Stimulated activated memory B cell treated with anti-CD40 and anti-IgM and Interleukin-4, amounts not matched to agents 10 μg/mL and 1 μg/mL and 100 μg/mL, for 72 hours (primary cell): ENCODE measurements around the gene GANC.
"Not testable (repeated sequence)": the region's sequence is repeated elsewhere in the genome, so short reads cannot be mapped to it uniquely, and the experiment has no call there.

Source experiments
- ATAC-seq: fragments of 150-1000 bp; cut with Tn5 transposase; 2 replicates; pipeline ENCODE4 v1.10.0; 2021
- H3K27ac Mint-ChIP-seq: one replicate; pipeline ENCODE4 v1.8.0; 2022; ENCODE audit warnings: mild to moderate bottlenecking, mixed read lengths
- H3K27me3 Mint-ChIP-seq: one replicate; pipeline ENCODE4 v1.8.0; 2022; ENCODE audit warnings: mixed read lengths
- H3K36me3 Mint-ChIP-seq: one replicate; pipeline ENCODE4 v1.8.0; 2022; ENCODE audit warnings: mixed read lengths
- H3K4me1 Mint-ChIP-seq: one replicate; pipeline ENCODE4 v1.8.0; 2022; ENCODE audit warnings: mixed read lengths
- H3K4me3 Mint-ChIP-seq: one replicate; pipeline ENCODE4 v1.8.0; 2022; ENCODE audit warnings: mild to moderate bottlenecking, moderate library complexity, mixed read lengths
- H3K9me3 Mint-ChIP-seq: one replicate; pipeline ENCODE4 v1.8.0; 2022; ENCODE audit warnings: mixed read lengths

Gene GANC

DNA sequence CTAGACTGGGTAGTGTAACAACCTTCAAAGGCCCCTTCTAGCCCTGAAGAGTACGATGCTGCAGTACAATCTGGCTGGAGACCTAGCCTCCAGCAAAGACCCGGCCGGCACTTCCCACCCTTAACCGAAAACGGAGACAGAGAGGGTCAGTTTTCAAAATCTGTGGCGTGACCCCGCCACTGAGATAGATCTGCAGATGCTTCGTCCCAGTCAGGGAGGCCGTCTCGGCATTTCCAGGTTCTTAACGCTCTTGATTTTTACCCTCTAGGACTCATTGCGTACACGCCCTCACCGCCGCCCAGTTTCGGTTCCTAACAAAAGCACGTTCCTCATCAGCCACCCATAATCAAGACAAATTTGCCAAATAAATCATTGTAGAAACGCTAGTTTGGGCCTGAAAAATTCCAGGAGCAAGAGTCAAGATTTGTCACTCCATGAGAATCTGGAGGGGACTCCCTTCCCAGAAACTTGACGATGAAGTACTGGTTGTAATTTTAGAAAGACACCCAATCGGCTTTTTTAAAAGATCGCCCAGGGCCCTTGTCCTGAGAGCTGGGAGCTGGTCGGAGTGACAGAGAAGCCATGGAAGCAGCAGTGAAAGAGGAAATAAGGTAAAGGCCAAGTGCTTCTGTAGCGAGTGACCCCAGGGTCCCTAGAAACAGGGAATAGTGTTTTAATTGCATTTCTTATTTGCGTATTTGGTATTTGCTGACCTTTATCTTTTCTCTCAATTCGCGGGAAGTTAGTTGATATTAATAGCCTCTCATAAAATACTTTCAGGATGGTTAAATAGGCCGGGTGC is 1.1 kb downstream of the GANC start:
- H3K4me3 Mint-ChIP-seq = peak overlapping the region; percentile 96
- ATAC-seq = peak; percentile 80
- no peaks in the 10 kb centered on the region for H3K9me3 Mint-ChIP-seq
- H3K27ac Mint-ChIP-seq = peak overlapping the region; percentile 98
- H3K27me3 Mint-ChIP-seq = no peaks in the 10 kb centered on the region
- H3K4me1 Mint-ChIP-seq = peaks cover 55% of the 10 kb centered on the region
- peaks cover 22% of the 10 kb centered on the region for H3K36me3 Mint-ChIP-seq

DNA sequence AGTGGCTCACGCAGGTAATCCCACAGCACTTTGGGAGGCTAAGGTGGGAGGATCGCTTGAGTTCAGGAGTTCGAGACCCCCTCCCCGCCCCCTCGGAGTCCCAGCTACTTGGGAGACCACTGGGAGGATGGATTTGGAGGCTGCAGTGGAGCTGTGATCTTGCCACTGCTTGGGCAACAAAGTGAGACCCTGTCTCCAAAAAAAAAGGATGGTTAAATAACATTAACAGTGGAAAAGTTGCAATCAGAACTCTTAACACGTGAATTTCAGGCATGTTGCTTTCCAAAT is 1.6 kb downstream of the GANC start:
- Mint-ChIP-seq H3K4me3 (peak overlapping the region; percentile 96), H3K27ac (peak overlapping the region; percentile 98), H3K36me3 (peaks cover 25% of the 10 kb centered on the region), H3K4me1 (peaks cover 51% of the 10 kb centered on the region), H3K9me3 (no peaks in the 10 kb centered on the region), H3K27me3 (no peaks in the 10 kb centered on the region)
- no peak for ATAC-seq

GRCh38 chr15:42275780-42276391 is 2.9 kb downstream of the GANC start:
- no peak for ATAC-seq
- Mint-ChIP-seq H3K4me1 (peaks cover 44% of the 10 kb centered on the region), H3K9me3 (no peaks in the 10 kb centered on the region), H3K4me3 (peak overlapping the region; percentile 96), H3K27ac (peak overlapping the region; percentile 98), H3K36me3 (peaks cover 31% of the 10 kb centered on the region), H3K27me3 (no peaks in the 10 kb centered on the region)

DNA sequence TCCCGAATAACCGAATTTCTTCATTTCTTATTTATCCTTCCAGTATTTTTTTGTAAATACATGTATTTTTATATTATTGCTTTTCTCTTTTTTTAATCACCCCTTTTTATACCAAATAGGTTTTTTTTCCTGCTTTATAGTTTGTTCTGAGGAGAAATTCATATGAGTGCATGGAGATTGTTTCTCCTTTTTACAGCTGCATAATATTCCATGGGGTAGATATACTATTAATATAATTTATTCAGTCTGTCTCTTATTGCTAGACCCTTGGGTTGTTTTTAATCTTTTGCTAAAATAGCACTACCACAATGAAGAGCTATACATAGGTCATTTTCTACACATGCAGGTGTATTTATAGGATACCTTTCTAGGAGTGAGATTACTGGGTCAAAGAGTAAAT is 3.8 kb downstream of the GANC start:
- no peak overlapping the region for H3K27ac Mint-ChIP-seq
- no peak for ATAC-seq
- H3K27me3 Mint-ChIP-seq = no peaks in the 10 kb centered on the region
- H3K4me1 Mint-ChIP-seq = peaks cover 38% of the 10 kb centered on the region
- peaks cover 31% of the 10 kb centered on the region for H3K36me3 Mint-ChIP-seq
- H3K9me3 Mint-ChIP-seq = no peaks in the 10 kb centered on the region
- H3K4me3 Mint-ChIP-seq = no peak overlapping the region

DNA sequence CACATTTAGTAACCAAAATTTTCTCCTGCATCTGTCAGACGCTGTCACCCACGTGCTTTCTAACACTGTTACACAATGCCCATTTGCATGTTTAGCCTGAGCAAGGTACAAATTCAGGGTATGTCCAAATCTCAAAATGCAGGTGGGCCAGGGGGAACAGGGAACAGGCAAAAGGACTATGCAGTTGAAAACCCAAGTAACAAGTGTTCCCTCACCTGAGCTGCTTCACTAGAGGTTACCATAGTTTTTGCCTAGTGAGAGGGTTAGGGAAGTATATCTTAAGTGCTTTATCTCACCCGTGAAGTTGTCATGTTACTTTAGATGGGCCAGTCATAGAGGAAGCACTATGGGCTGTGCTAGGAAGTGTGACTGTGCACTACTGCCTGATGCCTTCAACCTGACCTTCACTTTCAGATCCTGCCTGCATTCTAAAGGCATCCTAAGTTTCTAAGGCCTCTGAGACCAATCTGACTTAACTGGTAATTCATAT is 6.3 kb downstream of the GANC start:
- Mint-ChIP-seq H3K4me3 (no peak overlapping the region), H3K4me1 (peaks cover 20% of the 10 kb centered on the region), H3K36me3 (peaks cover 44% of the 10 kb centered on the region), H3K27ac (no peak overlapping the region), H3K9me3 (no peaks in the 10 kb centered on the region), H3K27me3 (no peaks in the 10 kb centered on the region)
- no peak for ATAC-seq

DNA sequence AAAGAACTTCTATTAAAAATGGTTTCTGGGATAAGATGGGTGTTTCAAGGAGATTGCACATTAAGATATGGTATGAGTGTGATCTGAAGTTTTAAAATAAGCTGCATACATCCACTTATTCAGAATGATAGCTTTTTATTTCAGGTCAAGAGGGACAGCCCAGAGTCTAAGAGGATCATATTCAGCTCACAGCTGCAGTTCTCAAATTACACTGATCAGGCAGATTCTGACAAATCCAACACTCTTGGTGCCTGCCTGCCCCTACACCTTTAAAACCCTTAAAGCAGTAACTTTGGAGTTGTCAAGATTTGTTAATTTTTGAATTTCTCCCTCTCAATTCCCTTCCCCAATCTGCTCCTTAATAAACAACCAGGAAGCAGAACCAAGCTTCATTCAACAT is 9.3 kb downstream of the GANC start:
- Mint-ChIP-seq H3K36me3 (peaks cover 59% of the 10 kb centered on the region), H3K27me3 (no peaks in the 10 kb centered on the region), H3K4me1 (no peaks in the 10 kb centered on the region), H3K9me3 (no peaks in the 10 kb centered on the region), H3K4me3 (no peak overlapping the region), H3K27ac (no peak overlapping the region)
- no peak for ATAC-seq

DNA sequence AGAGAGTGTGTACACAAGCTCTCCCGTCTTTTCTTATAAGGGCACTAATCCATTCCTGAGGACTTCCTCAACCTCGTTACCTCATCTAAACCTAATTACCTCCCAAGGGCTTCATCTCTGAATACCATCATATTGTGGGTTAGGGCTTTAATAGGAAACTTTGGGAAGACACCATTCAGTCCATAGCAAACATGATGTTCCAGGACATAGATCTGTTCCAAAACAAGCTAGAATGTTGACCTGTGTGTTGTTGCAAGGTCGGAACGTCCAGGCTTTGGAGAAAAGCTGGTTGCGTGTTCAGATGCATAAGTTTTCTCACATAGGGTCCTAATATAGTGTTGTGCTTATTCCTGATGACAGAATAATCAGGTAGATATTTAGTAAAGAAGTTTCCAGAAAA is 9.9 kb downstream of the GANC start:
- no peak for ATAC-seq
- Mint-ChIP-seq H3K4me3 (no peak overlapping the region), H3K27ac (no peak overlapping the region), H3K27me3 (no peaks in the 10 kb centered on the region), H3K36me3 (peaks cover 63% of the 10 kb centered on the region), H3K4me1 (no peaks in the 10 kb centered on the region), H3K9me3 (no peaks in the 10 kb centered on the region)

DNA sequence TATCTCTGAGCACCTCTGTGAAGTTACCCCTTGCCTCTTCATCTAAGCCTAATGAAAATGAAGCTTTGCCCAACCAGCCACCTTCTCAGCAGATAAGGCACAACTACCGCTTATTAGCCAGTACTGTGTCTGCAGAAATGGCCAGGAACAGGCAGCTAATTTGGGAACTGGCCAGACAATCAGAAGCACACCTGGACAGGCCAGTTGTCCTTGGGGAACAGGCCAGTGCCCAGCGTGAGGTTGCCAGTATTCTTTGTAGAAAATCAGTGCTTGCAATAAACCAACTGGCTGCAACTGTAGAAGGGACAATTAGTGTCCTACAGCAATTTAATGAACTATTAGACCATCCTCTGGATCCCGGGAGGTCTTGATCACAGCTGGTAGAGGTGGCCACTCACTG is 10.7 kb downstream of the GANC start:
- Mint-ChIP-seq H3K27ac (no peak overlapping the region), H3K36me3 (peaks cover 64% of the 10 kb centered on the region), H3K9me3 (no peaks in the 10 kb centered on the region), H3K4me3 (no peak overlapping the region), H3K27me3 (no peaks in the 10 kb centered on the region), H3K4me1 (no peaks in the 10 kb centered on the region)
- ATAC-seq = no peak

DNA sequence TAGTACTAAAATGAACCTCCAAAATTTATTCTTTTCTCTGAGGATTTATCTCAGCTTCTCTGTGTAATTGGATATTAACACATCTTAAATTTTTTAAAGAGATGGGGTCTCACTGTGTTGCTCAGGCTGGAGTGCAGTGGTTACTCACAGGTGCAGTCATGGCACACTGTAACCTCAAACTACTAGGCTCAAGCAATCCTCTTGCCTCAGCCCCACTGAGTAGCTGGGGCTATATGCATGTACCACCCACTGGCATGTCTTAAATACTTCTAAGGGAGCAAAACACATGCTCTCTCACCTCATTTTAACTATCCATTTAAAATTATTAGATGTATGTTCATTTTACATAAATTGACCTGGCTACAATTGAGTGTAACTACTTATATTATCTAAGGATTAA is 11.6 kb downstream of the GANC start:
- H3K4me3 Mint-ChIP-seq = no peak overlapping the region
- H3K27me3 Mint-ChIP-seq = no peaks in the 10 kb centered on the region
- no peaks in the 10 kb centered on the region for H3K4me1 Mint-ChIP-seq
- ATAC-seq = no peak
- H3K9me3 Mint-ChIP-seq = no peaks in the 10 kb centered on the region
- no peak overlapping the region for H3K27ac Mint-ChIP-seq
- peaks cover 66% of the 10 kb centered on the region for H3K36me3 Mint-ChIP-seq

GRCh38 chr15:42285034-42285433 is 12.0 kb downstream of the GANC start:
- no peaks in the 10 kb centered on the region for H3K27me3 Mint-ChIP-seq
- peaks cover 66% of the 10 kb centered on the region for H3K36me3 Mint-ChIP-seq
- H3K9me3 Mint-ChIP-seq = no peaks in the 10 kb centered on the region
- no peak overlapping the region for H3K27ac Mint-ChIP-seq
- H3K4me3 Mint-ChIP-seq = no peak overlapping the region
- no peak for ATAC-seq
- H3K4me1 Mint-ChIP-seq = no peaks in the 10 kb centered on the region

DNA sequence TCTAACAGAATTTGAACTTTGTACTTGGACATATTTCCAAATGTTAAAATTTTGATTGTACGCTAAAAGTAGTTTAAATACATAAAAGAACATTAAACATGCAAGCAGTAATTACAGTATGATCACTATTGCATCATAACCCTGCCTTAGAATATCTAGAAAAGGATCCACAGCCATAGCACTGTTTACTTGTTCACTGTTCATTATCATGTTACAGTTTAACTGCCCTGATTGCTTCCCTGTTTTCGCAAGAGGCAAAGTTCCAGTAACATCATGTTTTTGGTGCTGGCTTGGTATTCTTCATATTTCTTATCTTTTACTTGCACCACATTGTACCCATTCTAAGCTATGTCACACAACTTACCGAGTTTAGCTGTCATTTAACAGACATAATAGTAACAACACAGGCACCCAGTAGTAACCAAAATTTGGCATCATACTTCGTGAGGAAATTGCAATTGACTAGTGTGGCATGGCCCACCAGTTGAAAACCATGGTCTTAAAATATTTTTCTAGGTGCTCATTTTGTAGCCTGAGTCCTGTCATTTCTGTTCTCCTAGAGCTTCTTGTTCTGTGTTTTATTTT is 13.5 kb downstream of the GANC start:
- Mint-ChIP-seq H3K27ac (no peak overlapping the region), H3K4me1 (no peaks in the 10 kb centered on the region), H3K4me3 (no peak overlapping the region), H3K9me3 (no peaks in the 10 kb centered on the region), H3K36me3 (peaks cover 67% of the 10 kb centered on the region), H3K27me3 (no peaks in the 10 kb centered on the region)
- ATAC-seq = no peak

DNA sequence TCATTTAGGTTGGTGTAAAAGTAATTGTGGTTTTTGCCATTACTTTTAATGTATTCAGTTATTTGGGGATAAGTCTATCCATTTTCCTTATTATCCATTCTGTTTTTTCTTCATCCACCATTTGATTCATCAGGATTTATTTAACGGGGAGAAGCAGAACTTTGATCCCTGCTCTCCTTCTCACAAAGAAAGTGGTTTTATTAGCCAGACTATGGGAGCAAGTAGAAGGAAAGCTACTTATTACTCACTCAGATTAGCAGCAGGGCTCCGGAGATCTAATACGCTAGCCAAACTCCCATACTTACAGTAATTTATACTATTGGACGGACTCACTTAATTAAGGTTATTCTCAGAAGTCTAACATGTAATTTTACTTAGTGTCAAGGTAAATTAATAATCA is 14.9 kb downstream of the GANC start:
- Mint-ChIP-seq H3K27me3 (no peaks in the 10 kb centered on the region), H3K36me3 (peaks cover 73% of the 10 kb centered on the region), H3K4me1 (no peaks in the 10 kb centered on the region), H3K27ac (no peak overlapping the region), H3K9me3 (no peaks in the 10 kb centered on the region), H3K4me3 (no peak overlapping the region)
- no peak for ATAC-seq

GRCh38 chr15:42289166-42289565 is 16.2 kb downstream of the GANC start:
- ATAC-seq = no peak
- H3K4me1 Mint-ChIP-seq = no peaks in the 10 kb centered on the region
- H3K36me3 Mint-ChIP-seq = peaks cover 75% of the 10 kb centered on the region
- no peak overlapping the region for H3K27ac Mint-ChIP-seq
- H3K27me3 Mint-ChIP-seq = no peaks in the 10 kb centered on the region
- H3K9me3 Mint-ChIP-seq = no peaks in the 10 kb centered on the region
- H3K4me3 Mint-ChIP-seq = no peak overlapping the region

GRCh38 chr15:42301004-42301403 is 28.0 kb downstream of the GANC start:
- ATAC-seq, H3K4me1 Mint-ChIP-seq, H3K27me3 Mint-ChIP-seq, H3K4me3 Mint-ChIP-seq, H3K9me3 Mint-ChIP-seq, H3K27ac Mint-ChIP-seq: not testable (repeated sequence)
- H3K36me3 Mint-ChIP-seq = peaks cover 83% of the 10 kb centered on the region

DNA sequence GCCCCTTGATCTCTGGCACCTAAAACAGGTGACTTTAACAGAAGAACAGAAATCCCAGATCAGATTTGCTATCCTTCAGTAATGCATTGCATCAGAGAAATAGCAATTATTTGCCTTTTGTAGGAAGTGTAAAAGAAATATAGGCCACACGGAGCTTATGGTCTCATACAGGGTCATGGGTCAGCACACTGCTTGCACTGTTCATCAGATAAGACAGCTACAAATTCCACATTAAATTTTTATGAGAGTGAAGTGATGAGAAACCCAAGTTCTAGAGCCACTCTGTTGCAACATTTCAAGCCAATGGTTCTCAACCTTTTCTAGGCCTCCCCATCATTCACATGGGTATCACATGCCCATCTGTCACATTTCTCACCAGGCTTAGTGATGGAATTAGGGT is 33.7 kb downstream of the GANC start:
- H3K9me3 Mint-ChIP-seq = peaks cover 5% of the 10 kb centered on the region
- ATAC-seq = no peak
- H3K27me3 Mint-ChIP-seq = no peaks in the 10 kb centered on the region

DNA sequence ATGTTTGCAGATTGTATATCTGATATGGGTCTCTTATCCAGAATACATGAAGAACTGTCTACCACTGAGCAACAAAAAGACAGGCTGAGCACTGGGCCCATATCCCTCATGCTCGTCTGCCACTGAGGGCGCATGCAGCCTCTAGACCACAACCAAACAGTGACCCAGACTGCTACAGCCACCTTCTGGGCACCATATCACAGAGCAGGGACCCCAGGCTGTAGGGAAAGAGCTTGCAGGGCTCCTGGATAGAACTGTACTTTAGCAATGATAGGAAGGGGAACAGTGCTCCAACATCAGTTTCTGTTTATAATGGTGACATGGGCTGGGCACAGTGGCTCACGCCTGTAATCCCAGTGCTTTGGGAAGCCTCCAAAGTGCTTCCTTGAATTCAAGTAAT is 40.5 kb downstream of the GANC start:
- no peaks in the 10 kb centered on the region for H3K9me3 Mint-ChIP-seq
- no peaks in the 10 kb centered on the region for H3K27me3 Mint-ChIP-seq
- peaks cover 72% of the 10 kb centered on the region for H3K36me3 Mint-ChIP-seq
- no peaks in the 10 kb centered on the region for H3K4me1 Mint-ChIP-seq
- no peak for ATAC-seq
- no peak overlapping the region for H3K27ac Mint-ChIP-seq
- no peak overlapping the region for H3K4me3 Mint-ChIP-seq

More for the DNA sequence above, 33.7 kb downstream of the GANC start:
- no peak overlapping the region for H3K4me3 Mint-ChIP-seq
- H3K27ac Mint-ChIP-seq = no peak overlapping the region
- H3K36me3 Mint-ChIP-seq = peaks cover 84% of the 10 kb centered on the region
- no peaks in the 10 kb centered on the region for H3K4me1 Mint-ChIP-seq
